CMK (cell line): ENCODE measurements around the gene TMEM236.

Experiments
- DNase-seq: peaks from one replicate; pipeline ENCODE4 v3.0.0-alpha.2; 2010; ENCODE audit warnings: low read depth

The TMEM236 gene

DNA sequence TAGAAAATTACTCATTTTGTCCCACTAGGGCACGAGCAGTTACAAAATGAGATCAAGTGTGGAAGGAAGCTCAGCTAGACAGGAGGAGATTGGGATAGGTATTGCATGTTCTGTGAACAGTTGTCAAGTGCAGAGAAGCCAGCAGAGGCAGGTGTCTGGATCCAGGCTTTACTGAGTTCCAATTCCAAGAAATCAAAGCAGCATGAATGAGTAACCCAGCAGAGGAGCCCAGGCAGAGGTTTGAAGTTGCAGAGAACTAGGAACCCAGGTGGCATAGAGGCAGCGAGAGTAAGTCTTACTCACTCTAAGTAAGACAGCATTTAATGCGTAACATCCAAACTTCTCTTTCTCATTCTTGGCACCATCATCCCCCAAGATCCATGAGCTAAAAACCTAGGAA, 68.9 kb downstream of the TMEM236 start:
- DNase-seq = no peak

DNA sequence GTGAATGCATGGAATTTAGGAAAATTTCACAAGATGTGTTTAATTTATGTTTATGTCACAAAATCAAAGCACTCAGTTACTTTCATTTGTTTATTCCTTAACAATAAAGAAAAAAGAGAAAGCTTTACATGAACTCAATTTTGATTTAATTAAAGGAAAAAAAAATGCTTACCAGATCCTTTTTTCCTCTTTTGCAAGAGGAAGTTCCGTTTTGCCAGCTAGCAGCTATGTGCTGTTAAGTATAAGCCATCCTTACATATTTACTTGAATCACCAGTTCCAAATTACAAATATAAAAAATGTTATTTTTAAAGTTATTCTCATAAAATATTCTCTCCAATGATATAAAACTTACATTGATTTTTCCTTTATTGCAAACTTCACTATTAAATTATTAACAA, 69.9 kb downstream of the TMEM236 start:
- DNase-seq = no peak

DNA sequence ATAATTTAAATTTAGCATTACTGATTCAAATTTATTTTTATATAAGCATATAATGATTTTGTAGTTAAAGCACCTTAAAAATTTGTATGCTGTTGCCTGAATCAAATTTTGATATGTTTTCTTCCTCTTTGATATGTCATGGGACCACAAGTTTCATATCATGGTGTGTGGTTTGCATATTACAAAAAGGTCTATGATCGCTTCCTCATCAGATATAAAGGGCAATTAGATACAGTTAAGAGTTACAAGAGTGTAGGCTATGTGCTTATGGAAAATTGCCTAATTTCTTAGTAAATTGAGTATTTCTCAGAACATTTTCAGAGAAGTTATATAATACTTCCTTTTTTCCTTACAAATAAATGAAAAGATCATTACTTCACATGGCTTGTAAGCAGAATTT, 79.3 kb downstream of the TMEM236 start:
- no peak for DNase-seq

DNA sequence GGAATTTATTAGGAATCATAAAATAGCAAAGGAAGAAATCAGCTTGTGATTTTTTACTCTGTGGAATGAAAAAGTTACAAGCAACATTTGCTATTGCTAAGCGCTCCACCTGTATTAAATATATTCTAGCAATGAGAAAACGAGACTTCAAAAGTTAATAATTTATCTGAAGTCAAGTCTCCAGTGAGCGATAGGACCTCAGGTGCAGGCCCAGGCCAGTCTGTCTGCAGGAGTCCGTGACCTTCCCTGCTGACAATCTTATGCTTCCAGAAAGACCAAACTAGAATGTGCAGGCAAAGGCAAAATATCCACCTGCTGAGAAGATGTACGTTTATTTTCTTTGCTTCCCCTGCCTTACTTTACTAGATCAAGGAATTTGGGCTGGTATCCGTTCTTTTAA, 79.9 kb downstream of the TMEM236 start:
- no peak for DNase-seq

DNA sequence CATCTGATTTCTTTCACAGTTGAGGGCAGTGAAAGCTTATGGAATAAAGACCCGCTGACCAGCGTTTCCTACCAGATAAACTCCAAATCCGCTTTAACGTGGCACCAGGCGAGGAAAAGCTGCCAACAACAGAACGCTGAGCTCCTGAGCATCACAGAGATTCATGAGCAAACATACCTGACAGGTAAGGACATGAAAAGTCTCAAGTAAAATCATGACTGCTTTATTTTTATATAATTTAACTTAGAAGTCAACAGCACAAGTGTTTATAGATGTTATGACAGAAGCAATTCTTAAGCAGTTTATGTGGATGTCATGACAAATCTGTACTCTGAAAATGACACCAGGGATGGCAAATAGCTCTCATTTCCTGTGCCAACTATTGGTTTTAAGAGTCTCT, 81.7 kb downstream of the TMEM236 start:
- DNase-seq = no peak

DNA sequence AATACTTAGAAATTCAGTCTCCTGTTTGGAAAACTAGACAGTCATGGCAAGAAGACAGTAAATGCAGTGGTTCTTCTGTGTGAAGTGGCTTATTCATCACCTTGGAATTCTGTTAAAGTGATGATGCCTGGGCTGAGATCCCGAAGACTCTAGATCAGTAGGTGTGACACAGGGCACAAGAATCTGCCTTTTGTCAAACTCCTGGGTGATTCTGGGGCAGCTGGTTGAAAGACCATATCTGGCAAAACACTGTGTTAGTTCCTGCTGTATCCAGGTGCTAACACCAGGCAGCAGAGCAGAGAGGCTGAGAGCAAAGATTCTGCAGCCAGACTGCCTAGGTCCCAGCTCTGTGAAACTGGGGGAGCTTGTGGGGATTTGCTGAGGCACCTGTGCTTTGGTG, 83.7 kb downstream of the TMEM236 start:
- no peak for DNase-seq

- no peak for DNase-seq
Measured at GRCh38 chr10:17836942-17837341, 84.9 kb downstream of the TMEM236 start.

DNA sequence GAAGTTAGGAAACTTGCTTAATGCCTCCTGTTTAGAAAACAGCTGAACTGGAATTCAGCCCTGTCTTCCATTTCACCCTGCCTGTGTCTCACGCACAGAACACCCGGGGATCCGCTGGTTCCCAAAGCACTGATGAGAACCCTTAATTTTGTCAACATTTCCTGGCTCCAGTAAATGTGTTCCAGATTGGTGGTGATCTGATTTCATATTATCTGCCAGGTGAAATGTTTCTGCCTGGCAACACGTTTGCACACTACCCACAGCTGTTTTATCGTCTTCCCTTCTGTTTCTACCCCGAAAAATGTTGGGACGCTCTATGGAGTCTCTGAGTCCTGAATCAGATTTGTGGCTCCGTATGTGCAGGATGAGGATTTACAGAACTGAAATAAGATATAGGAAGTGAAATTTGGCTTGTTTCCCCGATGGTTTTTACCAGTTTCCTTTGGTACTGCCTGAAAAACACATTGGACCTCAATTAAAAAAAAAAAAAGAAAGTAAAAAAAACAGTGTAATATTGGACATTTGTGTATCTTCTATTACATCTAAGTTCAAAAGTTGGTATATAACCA, 86.2 kb downstream of the TMEM236 start:
- no peak for DNase-seq

GRCh38 chr10:17841050-17841449, 89.0 kb downstream of the TMEM236 start:
- DNase-seq = no peak

- no peak for DNase-seq
Measured at GRCh38 chr10:17842641-17843040, 90.6 kb downstream of the TMEM236 start.

- no peak for DNase-seq
Measured at GRCh38 chr10:17847585-17848296, 95.7 kb downstream of the TMEM236 start.

DNA sequence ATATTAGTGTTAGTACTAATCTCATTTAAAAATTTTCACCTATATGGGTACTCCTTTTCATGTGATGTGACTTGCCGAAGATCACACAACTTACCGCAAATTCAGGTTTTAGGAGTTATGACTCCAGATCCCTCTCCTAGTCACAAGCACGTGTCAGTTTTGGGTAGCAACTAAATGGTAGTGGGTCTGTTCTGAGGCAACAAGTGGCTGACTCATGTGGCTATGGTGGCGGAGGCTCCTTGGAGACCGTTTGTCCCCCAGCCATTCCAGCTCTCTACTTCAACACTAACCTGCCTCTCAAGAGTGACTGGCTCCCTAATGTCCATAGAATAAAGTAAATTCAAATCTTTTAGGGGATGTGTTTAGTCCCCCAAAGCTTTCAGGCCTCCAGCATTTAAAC, 96.6 kb downstream of the TMEM236 start:
- DNase-seq = no peak
